K562 (cell line): ENCODE measurements around the gene PLEKHG3. TPM values are rescaled to one million over a fixed set of nuclear protein-coding genes. Genes with fewer than 3 reads are reported as not detected.

Experiments
- ATAC-seq: fragments of 200-7000 bp; cut with Tn5 transposase; 3 replicates; pipeline ENCODE4 v1.9.1; 2020; ENCODE audit warnings: moderate library complexity
- BruUV-seq: library from RNA; stranded (reverse); fragments of 400-500 nt; replicated peaks from 2 replicates; lab custom pipeline; 2021; lab: Mats Ljungman, UMichigan
- CTCF ChIA-PET: fragments of 300-600 bp; formaldehyde crosslinking; extraction: SDS; loops from one replicate; lab custom pipeline; 2021; ENCODE audit warnings: low intra/inter-chr PET ratio; lab: Yijun Ruan, JAX
- POLR2A ChIA-PET: fragments of 300-600, 350-650 bp; sonication (Branson Sonifier 250); formaldehyde crosslinking; extraction: SDS; loops from one replicate; lab custom pipeline; 2021; ENCODE audit warnings: antibody characterized with exemption, inconsistent platforms; lab: Yijun Ruan, JAX
- DNase-seq, 4 experiments: peaks; one replicate each; pipeline versions ENCODE4 v3.0.0 to v3.0.0-alpha.2; 2011 to 2018; ENCODE audit warnings: low spot score in 3 of 4, mixed read lengths in 3 of 4; ENCODE audit errors: extremely low read depth in 1 of 4
- FAIRE-seq: peaks from 2 replicates; lab custom pipeline; 2011; peaks lifted over from hg19 to GRCh38; lab: Jason Lieb, UNC
- H2AFZ ChIP-seq: 2 replicates; pipeline ENCODE4 v1.6.0; 2011; ENCODE audit warnings: low read depth, low read length, control low read depth, inconsistent platforms
- H3K27ac ChIP-seq: fragments of 200-600 bp; 3 replicates; pipeline ENCODE4 v1.8.0; 2011; ENCODE audit warnings: low read depth, mild to moderate bottlenecking, control low read depth, inconsistent platforms, low read length, moderate library complexity, mixed read lengths; ENCODE audit errors: extremely low read depth
- H3K27me3 ChIP-seq, 2 experiments: fragments of 300-600 bp in 1 of 2; 2 replicates in 1 of 2; 3 replicates in 1 of 2; pipeline versions ENCODE4 v1.6.0 to v1.8.0; 2011; ENCODE audit warnings: inconsistent platforms in 2 of 2, low read length in 2 of 2, mild to moderate bottlenecking in 1 of 2, mixed read lengths in 1 of 2, moderate library complexity in 1 of 2; ENCODE audit not compliant: control insufficient read depth in 2 of 2, insufficient read depth in 2 of 2
- H3K36me3 ChIP-seq: fragments of 300-600 bp; 3 replicates; pipeline ENCODE4 v1.8.0; 2011; ENCODE audit warnings: mild to moderate bottlenecking, low read length, inconsistent platforms; ENCODE audit not compliant: control insufficient read depth, insufficient read depth
- H3K4me1 ChIP-seq, 2 experiments: fragments of 200-600 bp in 1 of 2; replicated peaks in 1 of 2; 2 replicates in 1 of 2; 3 replicates in 1 of 2; pipeline versions ENCODE4 v1.5.1 to v1.8.0; 2011; ENCODE audit warnings: inconsistent platforms in 2 of 2, low read length in 2 of 2, mild to moderate bottlenecking in 1 of 2, mixed read lengths in 1 of 2, moderate library complexity in 1 of 2; ENCODE audit not compliant: control insufficient read depth in 2 of 2, insufficient read depth in 2 of 2
- H3K4me2 ChIP-seq: 2 replicates; pipeline ENCODE4 v1.6.1; 2011; ENCODE audit warnings: low read length, control low read depth, inconsistent platforms, mixed read lengths; ENCODE audit not compliant: insufficient read depth
- H3K4me3 ChIP-seq: fragments of 200-600 bp; sonication (generic), shearing (Covaris generic); 2 replicates; pipeline ENCODE4 v1.5.1; 2016; ENCODE audit warnings: control low read depth, inconsistent platforms
- H3K79me2 ChIP-seq: fragments of 200-600 bp; 3 replicates; pipeline ENCODE4 v1.8.0; 2011; ENCODE audit warnings: low read length, inconsistent platforms; ENCODE audit not compliant: control insufficient read depth, insufficient read depth
- H3K9ac ChIP-seq, 2 experiments: 2 replicates each; pipeline versions ENCODE4 v1.6.0 to v1.6.1; 2011; ENCODE audit warnings: low read depth in 2 of 2, low read length in 2 of 2, control low read depth in 1 of 2, inconsistent platforms in 1 of 2, mild to moderate bottlenecking in 1 of 2, mixed read lengths in 1 of 2; ENCODE audit not compliant: insufficient read depth in 1 of 2
- H3K9me1 ChIP-seq: one replicate; pipeline ENCODE4 v1.6.0; 2011; ENCODE audit warnings: inconsistent platforms, mild to moderate bottlenecking, low read length, moderate library complexity; ENCODE audit not compliant: control insufficient read depth, insufficient read depth
- H3K9me3 ChIP-seq: replicated peaks from 2 replicates; pipeline ENCODE4 v1.5.1; 2011; ENCODE audit warnings: low read depth, low read length, inconsistent platforms; ENCODE audit not compliant: control insufficient read depth, insufficient read depth
- H4K20me1 ChIP-seq: replicated peaks from 2 replicates; pipeline ENCODE4 v1.6.1; 2011; ENCODE audit warnings: low read length, inconsistent platforms, mixed read lengths; ENCODE audit not compliant: control insufficient read depth, insufficient read depth
- GABPB2 ChIP-seq: fragments of 250-450 bp; sonication (Bioruptor Pico); conservative IDR thresholded peaks from 2 replicates; pipeline ENCODE4 v1.5.1; 2021; ENCODE audit warnings: mild to moderate bottlenecking
- GATAD2A ChIP-seq: fragments of 450-650 bp; IDR thresholded peaks from 2 replicates; pipeline ENCODE4 v1.6.1; 2017
- LARP7 ChIP-seq: fragments of 450-650 bp; IDR thresholded peaks from 2 replicates; pipeline ENCODE4 v1.6.1; 2016
- MITF ChIP-seq: IDR thresholded peaks from 2 replicates; pipeline ENCODE4 v1.6.1; 2014; ENCODE audit warnings: antibody characterized with exemption
- NCOA6 ChIP-seq: fragments of 450-650 bp; IDR thresholded peaks from 2 replicates; pipeline ENCODE4 v1.6.1; 2017; ENCODE audit warnings: mild to moderate bottlenecking
- SOX6 ChIP-seq: fragments of 450-650 bp; IDR thresholded peaks from 2 replicates; pipeline ENCODE4 v1.6.1; 2014; ENCODE audit warnings: mild to moderate bottlenecking
- ZNF197 ChIP-seq: fragments of 200-800 bp; sonication (Bioruptor generic); IDR thresholded peaks from 2 replicates; pipeline ENCODE4 v1.6.1; 2016; ENCODE audit warnings: low read depth, missing genetic modification characterization, missing compliant biosample characterization
- ZNF586 ChIP-seq: fragments of 450-650 bp; formaldehyde crosslinking; conservative IDR thresholded peaks from 2 replicates; pipeline ENCODE4 v1.4.0; 2020; ENCODE audit warnings: mild to moderate bottlenecking, moderate library complexity
- WGBS: fragments of 100-300 bp; shearing (Covaris generic); methylation state at CpG from one replicate; pipeline ENCODE4 v1.1.6; 2016; ENCODE audit warnings: low coverage, mixed read lengths; ENCODE audit not compliant: insufficient coverage; ENCODE audit errors: missing lambda C conversion rate; 5-methylcytosine and 5-hydroxymethylcytosine counted together
- in situ Hi-C: fragments of 300-500 bp; cut with MboI; formaldehyde crosslinking; loops from 4 replicates; pipeline ENCODE4 v1.15.0; 2018; ENCODE audit warnings: inconsistent platforms, mixed read lengths
- intact Hi-C: fragments of 100-400 bp; cut with micrococcal nuclease; formaldehyde crosslinking; loops from 2 replicates; pipeline ENCODE4 v1.14.2; 2022
- polyA plus RNA-seq, 8 experiments: library from polyadenylated mRNA; depleted of rRNA in 4 of 8; stranded (reverse) in 5 of 8; unstranded in 3 of 8; fragments of >200 nt; fragmentation: Nextera tagmentation in 2 of 8; fragmentation: Illumina TruSeq in 1 of 8; extraction: Ambion mirVana in 2 of 8; extraction: Trizol in 1 of 8; gene quantifications; 2 replicates each; pipeline versions ENCODE4 v1.2.1 to v1.2.3, GENCODE V29; 2011 to 2014; ENCODE audit warnings: inconsistent platforms in 1 of 8, missing spikeins in 1 of 8
- total RNA-seq, 7 experiments: library from RNA; depleted of rRNA in 6 of 7; stranded (reverse); fragments of >200 nt in 6 of 7; fragmentation: Illumina TruSeq in 2 of 7; extraction: Trizol in 2 of 7; gene quantifications; 2 replicates each; pipeline versions ENCODE4 v1.2.1 to v1.2.3, GENCODE V29; 2011 to 2021; ENCODE audit warnings: low replicate concordance in 1 of 7
- TF ChIP-seq, protein P1 (sequence below), 2 experiments: fragments of 450-650 bp; IDR thresholded peaks; 2 replicates each; pipeline ENCODE4 v1.6.1; 2016; ENCODE audit warnings: mild to moderate bottlenecking in 2 of 2, borderline replicate concordance in 1 of 2, low read depth in 1 of 2, moderate library complexity in 1 of 2
- TF ChIP-seq, protein P2 (sequence below), 2 experiments: IDR thresholded peaks in 1 of 2; conservative IDR thresholded peaks in 1 of 2; 2 replicates each; pipeline ENCODE4 v1.6.1; 2016; ENCODE audit warnings: low read depth in 2 of 2, mild to moderate bottlenecking in 1 of 2, missing compliant biosample characterization in 1 of 2, missing genetic modification characterization in 1 of 2, moderate library complexity in 1 of 2

PLEKHG3 gene
- total and polyA plus RNA-seq, 9 of the 15 experiments (the other 6 are each of a cell fraction or from before 2014, with no cell fraction given) = 0.04 to 0.16 TPM; not detected in 7

GRCh38 chr14:64675312-64675711 lies 28.9 kb upstream of the PLEKHG3 start:
- intact Hi-C loops = loop anchor here (10.0 kb wide), 1 partner anchor 309 kb away; the partner anchor contains the start of gene FNTB
- Histone ChIP-seq H3K9ac (peak overlapping the region in 1 of 2 experiments; percentile 58; a peak in 2 of 4 replicates), H4K20me1 (no peaks in the 10 kb centered on the region; the same call in 1 of the 2 replicates), H3K27ac (no peak overlapping the region), H3K4me3 (no peak overlapping the region), H3K79me2 (no peaks in the 10 kb centered on the region), H3K4me1 (no peaks in the 10 kb centered on the region), H3K9me3 (no peaks in the 10 kb centered on the region), H3K36me3 (no peaks in the 10 kb centered on the region), H3K4me2 (no peak overlapping the region), H2AFZ (no peak overlapping the region), H3K9me1 (no peaks in the 10 kb centered on the region), H3K27me3 (peaks cover 2 to 52% of the 10 kb centered on the region in 2 experiments; a peak in 3 of 5 replicates)
- FAIRE-seq (no peak), DNase-seq (peak in 1 of 4 experiments; percentile 12), ATAC-seq (peak; percentile 66; the same call in 2 of the 3 replicates)
- CTCF ChIA-PET = no interaction called here
- in situ Hi-C loops = no loop called here
- POLR2A ChIA-PET = no interaction called here
- WGBS = 0% methylated on average over 3 of the region's 3 CpGs
- BruUV-seq = no TSS peak
- TF ChIP-seq SOX6 (no peak), ZNF197 (CRISPR knock-in tag) (no peak), ZNF586 (CRISPR knock-in tag) (no peak), LARP7 (no peak), MITF (no peak), NCOA6 (no peak), GATAD2A (no peak), GABPB2 (no peak)
- TF ChIP-seq, protein P1, sequence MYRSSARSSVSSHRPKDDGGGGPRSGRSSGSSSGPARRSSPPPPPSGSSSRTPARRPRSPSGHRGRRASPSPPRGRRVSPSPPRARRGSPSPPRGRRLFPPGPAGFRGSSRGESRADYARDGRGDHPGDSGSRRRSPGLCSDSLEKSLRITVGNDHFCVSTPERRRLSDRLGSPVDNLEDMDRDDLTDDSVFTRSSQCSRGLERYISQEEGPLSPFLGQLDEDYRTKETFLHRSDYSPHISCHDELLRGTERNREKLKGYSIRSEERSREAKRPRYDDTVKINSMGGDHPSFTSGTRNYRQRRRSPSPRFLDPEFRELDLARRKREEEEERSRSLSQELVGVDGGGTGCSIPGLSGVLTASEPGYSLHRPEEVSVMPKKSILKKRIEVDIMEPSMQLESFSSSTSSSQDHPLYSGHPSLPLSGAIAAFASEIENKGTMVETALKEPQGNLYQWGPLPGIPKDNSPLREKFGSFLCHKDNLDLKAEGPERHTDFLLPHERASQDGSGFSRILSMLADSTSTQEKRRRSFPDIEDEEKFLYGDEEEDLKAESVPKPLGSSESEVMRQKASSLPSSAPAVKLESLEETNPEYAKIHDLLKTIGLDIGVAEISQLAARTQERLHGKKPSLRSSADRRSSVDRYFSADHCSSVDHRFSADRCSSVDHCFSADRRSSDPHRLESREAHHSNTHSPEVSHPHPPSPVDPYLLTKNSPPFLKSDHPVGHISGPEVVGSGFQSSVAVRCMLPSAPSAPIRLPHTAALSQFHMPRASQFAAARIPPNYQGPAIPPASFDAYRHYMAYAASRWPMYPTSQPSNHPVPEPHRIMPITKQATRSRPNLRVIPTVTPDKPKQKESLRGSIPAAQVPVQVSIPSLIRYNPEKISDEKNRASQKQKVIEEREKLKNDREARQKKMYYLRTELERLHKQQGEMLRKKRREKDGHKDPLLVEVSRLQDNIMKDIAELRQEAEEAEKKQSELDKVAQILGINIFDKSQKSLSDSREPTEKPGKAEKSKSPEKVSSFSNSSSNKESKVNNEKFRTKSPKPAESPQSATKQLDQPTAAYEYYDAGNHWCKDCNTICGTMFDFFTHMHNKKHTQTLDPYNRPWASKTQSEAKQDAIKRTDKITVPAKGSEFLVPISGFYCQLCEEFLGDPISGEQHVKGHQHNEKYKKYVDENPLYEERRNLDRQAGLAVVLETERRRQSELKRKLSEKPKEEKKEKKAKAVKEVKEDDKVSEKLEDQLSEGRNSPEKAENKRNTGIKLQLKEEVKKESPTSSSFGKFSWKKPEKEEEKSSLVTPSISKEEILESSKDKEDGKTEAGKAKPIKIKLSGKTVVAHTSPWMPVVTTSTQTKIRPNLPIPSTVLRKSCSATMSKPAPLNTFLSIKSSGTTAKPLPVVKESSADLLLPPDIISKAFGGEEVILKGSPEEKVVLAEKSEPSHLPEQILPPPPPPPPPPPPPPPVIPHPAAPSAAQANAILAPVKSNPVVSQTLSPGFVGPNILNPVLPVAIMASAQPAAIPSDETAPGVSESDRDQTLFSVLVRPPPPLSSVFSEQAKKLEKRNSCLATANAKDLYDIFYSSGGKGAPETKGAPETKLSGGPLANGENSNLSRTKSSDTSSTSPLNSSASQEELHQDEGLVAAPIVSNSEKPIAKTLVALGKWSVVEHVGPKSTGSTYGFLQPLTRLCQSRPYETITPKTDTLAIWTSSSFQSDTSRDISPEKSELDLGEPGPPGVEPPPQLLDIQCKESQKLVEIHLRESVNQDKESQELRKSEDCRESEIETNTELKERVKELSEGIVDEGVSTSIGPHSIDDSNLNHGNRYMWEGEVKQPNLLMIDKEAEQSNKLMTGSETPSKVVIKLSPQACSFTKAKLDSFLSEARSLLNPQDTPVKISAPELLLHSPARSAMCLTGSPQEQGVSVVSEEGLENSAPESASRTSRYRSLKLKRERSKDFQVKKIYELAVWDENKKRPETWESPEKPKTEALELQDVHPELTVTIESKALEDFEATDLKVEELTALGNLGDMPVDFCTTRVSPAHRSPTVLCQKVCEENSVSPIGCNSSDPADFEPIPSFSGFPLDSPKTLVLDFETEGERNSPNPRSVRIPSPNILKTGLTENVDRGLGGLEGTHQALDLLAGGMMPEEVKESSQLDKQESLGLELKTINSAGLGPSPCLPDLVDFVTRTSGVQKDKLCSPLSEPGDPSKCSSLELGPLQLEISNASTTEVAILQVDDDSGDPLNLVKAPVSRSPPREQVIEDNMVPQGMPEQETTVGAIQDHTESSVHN (IDR thresholded peaks at IDR 0.05; ENCODE audit: borderline replicate concordance in 1 of 2, low read depth in 1 of 2) = no peak
- TF ChIP-seq, protein P2, sequence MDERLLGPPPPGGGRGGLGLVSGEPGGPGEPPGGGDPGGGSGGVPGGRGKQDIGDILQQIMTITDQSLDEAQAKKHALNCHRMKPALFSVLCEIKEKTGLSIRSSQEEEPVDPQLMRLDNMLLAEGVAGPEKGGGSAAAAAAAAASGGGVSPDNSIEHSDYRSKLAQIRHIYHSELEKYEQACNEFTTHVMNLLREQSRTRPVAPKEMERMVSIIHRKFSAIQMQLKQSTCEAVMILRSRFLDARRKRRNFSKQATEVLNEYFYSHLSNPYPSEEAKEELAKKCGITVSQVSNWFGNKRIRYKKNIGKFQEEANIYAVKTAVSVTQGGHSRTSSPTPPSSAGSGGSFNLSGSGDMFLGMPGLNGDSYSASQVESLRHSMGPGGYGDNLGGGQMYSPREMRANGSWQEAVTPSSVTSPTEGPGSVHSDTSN (CRISPR knock-in tag; IDR thresholded peaks at IDR 0.05; ENCODE audit: low read depth) = no peak
- TF ChIP-seq, protein P2 (tag; conservative IDR thresholded peaks at IDR 0.05; ENCODE audit: low read depth) = no peak
